ENCODE measurements around the gene DCDC2.
"Not testable (repeated sequence)": the region's sequence is repeated elsewhere in the genome, so short reads cannot be mapped to it uniquely, and the experiment has no call there.

DNA sequence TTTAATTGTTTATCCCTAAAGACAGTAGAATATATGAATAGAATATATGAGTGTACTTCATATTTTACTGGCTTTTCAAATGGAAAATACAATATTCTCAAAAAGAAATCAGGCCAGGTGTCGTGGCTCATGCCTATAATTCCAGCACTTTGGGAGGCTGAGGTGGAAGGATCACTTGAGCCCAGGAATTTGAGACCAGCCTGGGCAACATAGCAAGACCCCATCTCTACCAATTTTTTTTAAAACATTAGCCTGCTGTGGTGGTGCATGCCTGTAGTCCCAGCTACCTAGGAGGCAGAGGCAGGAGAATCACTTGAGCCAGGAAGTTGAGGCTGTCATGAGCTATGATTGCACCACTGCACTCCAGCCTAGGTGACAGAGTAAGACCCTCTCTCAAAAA lies 116.1 kb downstream of the DCDC2 start:
- TF ChIP-seq, protein P1, sequence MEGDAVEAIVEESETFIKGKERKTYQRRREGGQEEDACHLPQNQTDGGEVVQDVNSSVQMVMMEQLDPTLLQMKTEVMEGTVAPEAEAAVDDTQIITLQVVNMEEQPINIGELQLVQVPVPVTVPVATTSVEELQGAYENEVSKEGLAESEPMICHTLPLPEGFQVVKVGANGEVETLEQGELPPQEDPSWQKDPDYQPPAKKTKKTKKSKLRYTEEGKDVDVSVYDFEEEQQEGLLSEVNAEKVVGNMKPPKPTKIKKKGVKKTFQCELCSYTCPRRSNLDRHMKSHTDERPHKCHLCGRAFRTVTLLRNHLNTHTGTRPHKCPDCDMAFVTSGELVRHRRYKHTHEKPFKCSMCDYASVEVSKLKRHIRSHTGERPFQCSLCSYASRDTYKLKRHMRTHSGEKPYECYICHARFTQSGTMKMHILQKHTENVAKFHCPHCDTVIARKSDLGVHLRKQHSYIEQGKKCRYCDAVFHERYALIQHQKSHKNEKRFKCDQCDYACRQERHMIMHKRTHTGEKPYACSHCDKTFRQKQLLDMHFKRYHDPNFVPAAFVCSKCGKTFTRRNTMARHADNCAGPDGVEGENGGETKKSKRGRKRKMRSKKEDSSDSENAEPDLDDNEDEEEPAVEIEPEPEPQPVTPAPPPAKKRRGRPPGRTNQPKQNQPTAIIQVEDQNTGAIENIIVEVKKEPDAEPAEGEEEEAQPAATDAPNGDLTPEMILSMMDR (IDR thresholded peaks at IDR 0.05; ENCODE audit: extremely low read depth in 1 of 2, insufficient read depth in 1 of 2, low read depth in 1 of 2, low read length in 2 of 2), result not testable (repeated sequence)
- TF ChIP-seq EZH2 (IDR thresholded peaks at IDR 0.05; ENCODE audit: borderline replicate concordance, low read depth, low read length, severe bottlenecking), result not testable (repeated sequence)
- TF ChIP-seq, protein P2, sequence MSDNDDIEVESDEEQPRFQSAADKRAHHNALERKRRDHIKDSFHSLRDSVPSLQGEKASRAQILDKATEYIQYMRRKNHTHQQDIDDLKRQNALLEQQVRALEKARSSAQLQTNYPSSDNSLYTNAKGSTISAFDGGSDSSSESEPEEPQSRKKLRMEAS (IDR thresholded peaks at IDR 0.05; ENCODE audit: insufficient read depth, insufficient read length), result not testable (repeated sequence)
